Measurements from ENCODE around the gene CLASP1.
"Not testable (repeated sequence)": the region's sequence is repeated elsewhere in the genome, so short reads cannot be mapped to it uniquely, and the experiment has no call there.

Gene CLASP1

DNA sequence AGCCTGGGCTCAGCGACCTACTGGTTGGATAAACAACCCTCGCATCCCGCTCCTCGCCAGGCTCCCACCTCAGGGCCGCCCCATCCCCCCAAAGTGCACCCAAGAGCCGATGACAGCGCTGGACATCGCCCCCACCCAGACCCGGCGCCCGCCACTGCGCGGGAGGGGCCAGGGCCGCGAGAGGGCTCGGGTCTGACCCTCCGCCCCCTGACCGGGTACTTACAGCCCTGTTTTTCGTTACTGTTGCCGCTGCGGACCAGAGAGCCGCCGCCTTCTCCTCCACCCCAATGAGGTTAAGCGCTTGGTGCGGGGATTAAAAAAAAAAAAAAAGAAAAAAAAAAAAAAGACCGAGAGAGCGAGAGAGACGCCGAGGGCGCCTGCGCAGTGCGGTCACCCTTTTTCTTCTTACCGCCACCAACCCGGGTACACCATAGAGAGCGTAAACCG lies at the start of gene CLASP1:
TSS of gene CLASP1 (minus strand) at position 314 of the 447 bp plus-strand sequence. CDS start 43,567 bp downstream, outside the sequence.
- TF ChIP-seq, protein P1, sequence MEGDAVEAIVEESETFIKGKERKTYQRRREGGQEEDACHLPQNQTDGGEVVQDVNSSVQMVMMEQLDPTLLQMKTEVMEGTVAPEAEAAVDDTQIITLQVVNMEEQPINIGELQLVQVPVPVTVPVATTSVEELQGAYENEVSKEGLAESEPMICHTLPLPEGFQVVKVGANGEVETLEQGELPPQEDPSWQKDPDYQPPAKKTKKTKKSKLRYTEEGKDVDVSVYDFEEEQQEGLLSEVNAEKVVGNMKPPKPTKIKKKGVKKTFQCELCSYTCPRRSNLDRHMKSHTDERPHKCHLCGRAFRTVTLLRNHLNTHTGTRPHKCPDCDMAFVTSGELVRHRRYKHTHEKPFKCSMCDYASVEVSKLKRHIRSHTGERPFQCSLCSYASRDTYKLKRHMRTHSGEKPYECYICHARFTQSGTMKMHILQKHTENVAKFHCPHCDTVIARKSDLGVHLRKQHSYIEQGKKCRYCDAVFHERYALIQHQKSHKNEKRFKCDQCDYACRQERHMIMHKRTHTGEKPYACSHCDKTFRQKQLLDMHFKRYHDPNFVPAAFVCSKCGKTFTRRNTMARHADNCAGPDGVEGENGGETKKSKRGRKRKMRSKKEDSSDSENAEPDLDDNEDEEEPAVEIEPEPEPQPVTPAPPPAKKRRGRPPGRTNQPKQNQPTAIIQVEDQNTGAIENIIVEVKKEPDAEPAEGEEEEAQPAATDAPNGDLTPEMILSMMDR (IDR thresholded peaks at IDR 0.05; ENCODE audit: extremely low read depth, missing control alignments), result no peak
- peak; percentile 96 for DNase-seq (ENCODE audit: low spot score)

DNA sequence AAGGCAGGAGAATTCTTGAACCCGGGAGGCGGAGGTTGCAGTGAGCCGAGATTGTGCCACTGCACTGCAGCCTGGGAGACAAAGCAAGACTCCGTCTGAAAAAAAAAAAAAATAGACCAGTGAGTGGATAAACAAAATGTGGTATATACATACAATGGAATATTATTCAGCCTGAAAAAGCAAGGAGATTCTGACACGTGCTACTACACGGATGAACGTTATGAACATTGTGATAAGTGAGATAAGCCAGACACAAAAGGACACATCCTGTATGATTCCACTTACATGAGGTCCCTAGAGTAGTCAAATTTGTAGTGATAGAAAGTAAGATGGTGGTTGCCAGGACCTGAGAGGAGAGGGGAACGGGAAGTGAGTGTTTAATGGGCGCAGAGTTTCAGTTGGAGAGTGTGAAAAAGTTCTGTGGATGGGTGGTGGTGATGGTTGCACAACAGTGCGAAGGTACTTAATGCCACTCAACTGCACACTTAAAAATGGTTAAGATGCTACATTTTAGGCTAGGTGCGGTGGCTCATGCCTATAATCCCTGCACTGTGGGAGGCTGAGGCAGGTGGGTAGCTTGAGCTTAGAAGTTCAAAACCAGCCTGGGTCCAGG lies 49.2 kb upstream of the CLASP1 start:
- DNase-seq (ENCODE audit: low spot score), result no peak
- TF ChIP-seq, protein P1 (IDR thresholded peaks at IDR 0.05; ENCODE audit: extremely low read depth, missing control alignments), result no peak

GRCh38 chr2:121697108-121697631 lies 47.9 kb upstream of the CLASP1 start:
- DNase-seq (ENCODE audit: low spot score), result no peak
- TF ChIP-seq, protein P1 (IDR thresholded peaks at IDR 0.05; ENCODE audit: extremely low read depth, missing control alignments), result no peak

GRCh38 chr2:121696410-121696930 lies 47.2 kb upstream of the CLASP1 start:
- TF ChIP-seq, protein P1 (IDR thresholded peaks at IDR 0.05; ENCODE audit: extremely low read depth, missing control alignments), result no peak
- DNase-seq (ENCODE audit: low spot score), result no peak

DNA sequence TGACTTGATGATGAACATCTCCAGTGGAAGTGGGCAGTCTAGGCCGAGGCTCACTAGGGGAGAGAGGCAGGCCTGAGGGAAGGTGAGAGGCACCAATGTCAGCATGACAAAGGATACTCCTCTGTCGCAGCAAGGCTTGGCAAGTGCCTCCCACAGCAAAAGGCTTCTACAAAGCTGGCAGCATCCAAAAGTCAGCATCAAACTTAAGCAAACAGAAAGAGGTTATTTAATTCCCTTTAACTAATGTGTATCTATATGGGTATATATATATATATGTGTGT lies 45.8 kb upstream of the CLASP1 start:
- no peak for DNase-seq (ENCODE audit: low spot score)
- TF ChIP-seq, protein P1 (IDR thresholded peaks at IDR 0.05; ENCODE audit: extremely low read depth, missing control alignments), result no peak

GRCh38 chr2:121694398-121695170 lies 45.3 kb upstream of the CLASP1 start:
- TF ChIP-seq, protein P1 (IDR thresholded peaks at IDR 0.05; ENCODE audit: extremely low read depth, missing control alignments), result no peak

DNA sequence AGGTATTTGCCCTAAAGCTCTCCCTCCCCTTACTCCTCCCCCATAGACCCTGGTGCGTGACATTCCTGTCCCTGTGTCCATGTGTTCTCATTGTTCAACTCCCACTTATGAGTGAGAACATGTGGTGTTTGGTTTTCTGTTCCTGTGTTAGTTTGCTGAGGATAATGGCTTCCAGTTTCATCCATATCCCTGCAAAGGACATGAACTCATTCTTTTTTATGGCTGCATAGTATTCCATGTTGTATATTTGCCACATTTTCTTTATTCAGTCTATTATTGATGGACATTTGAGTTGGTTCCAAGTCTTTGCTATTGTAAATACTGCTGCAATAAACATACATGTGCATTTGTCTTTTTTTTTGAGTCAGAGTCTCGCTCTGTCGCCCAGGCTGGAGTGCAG lies 41.3 kb upstream of the CLASP1 start:
- DNase-seq (ENCODE audit: low spot score), result not testable (repeated sequence)

More at GRCh38 chr2:121694398-121695170, 45.3 kb upstream of the CLASP1 start:
- DNase-seq (ENCODE audit: low spot score), result no peak
